GM12872 (cell line): ENCODE data around the gene SEMA6A.

Experiments
- CTCF ChIP-seq: IDR thresholded peaks from 3 replicates; pipeline ENCODE4 v1.5.1; 2011; ENCODE audit warnings: low read depth, mild to moderate bottlenecking, low read length, moderate library complexity; ENCODE audit not compliant: insufficient read depth

Gene SEMA6A

GRCh38 chr5:116453988-116454411 is 120.6 kb downstream of the SEMA6A start:
- no peak for TF ChIP-seq CTCF

- no peak for TF ChIP-seq CTCF
Observed at GRCh38 chr5:116452774-116453368, 121.8 kb downstream of the SEMA6A start.

GRCh38 chr5:116451905-116452450 is 122.6 kb downstream of the SEMA6A start:
- TF ChIP-seq CTCF = no peak

- TF ChIP-seq CTCF = no peak
Observed at GRCh38 chr5:116451066-116451465, 123.6 kb downstream of the SEMA6A start.

- no peak for TF ChIP-seq CTCF
Observed at GRCh38 chr5:116449458-116449857, 125.2 kb downstream of the SEMA6A start.

- no peak for TF ChIP-seq CTCF
Observed at GRCh38 chr5:116448870-116449427, 125.7 kb downstream of the SEMA6A start.

- no peak for TF ChIP-seq CTCF
Observed at GRCh38 chr5:116448450-116448849, 126.2 kb downstream of the SEMA6A start.
